HepG2 (cell line): ENCODE results near the gene PPP4R3A. TPM values are rescaled to one million over a fixed set of nuclear protein-coding genes. Genes with fewer than 3 reads are reported as not detected.

Experiments used
- CSRNP2 ChIP-seq: sonication (generic); formaldehyde crosslinking; conservative IDR thresholded peaks from 2 replicates; pipeline ENCODE4 v1.8.0; 2022; ENCODE audit warnings: low read depth, missing genetic modification reagents
- ESRRA ChIP-seq: sonication (generic); formaldehyde crosslinking; IDR thresholded peaks from 2 replicates; pipeline ENCODE4 v1.5.1; 2020; ENCODE audit warnings: mild to moderate bottlenecking, low read depth, missing genetic modification reagents
- FOXP4 ChIP-seq: sonication (generic); formaldehyde crosslinking; IDR thresholded peaks from 2 replicates; pipeline ENCODE4 v1.4.0; 2020; ENCODE audit warnings: missing genetic modification reagents
- GATA4 ChIP-seq: sonication (generic); IDR thresholded peaks from 2 replicates; pipeline ENCODE4 v1.6.1; 2016; ENCODE audit warnings: antibody characterized with exemption, low read depth, borderline replicate concordance
- RBAK ChIP-seq: sonication (generic); formaldehyde crosslinking; IDR thresholded peaks from 2 replicates; pipeline ENCODE4 v1.5.1; 2020; ENCODE audit warnings: mild to moderate bottlenecking, missing genetic modification reagents
- TAF15 ChIP-seq: fragments of 200-400 bp; formaldehyde crosslinking; IDR thresholded peaks from one replicate; pipeline ENCODE4 v1.6.1; 2018; ENCODE audit warnings: mild to moderate bottlenecking, low read depth, low read length; ENCODE audit not compliant: poor library complexity, severe bottlenecking
- TBL1XR1 ChIP-seq: fragments of 150-350 bp; IDR thresholded peaks from 2 replicates; pipeline ENCODE4 v1.6.1; 2014; ENCODE audit warnings: borderline replicate concordance, low read length; ENCODE audit not compliant: partially characterized antibody
- ZNF18 ChIP-seq: sonication (generic); formaldehyde crosslinking; IDR thresholded peaks from 2 replicates; pipeline ENCODE4 v1.8.0; 2022; ENCODE audit warnings: mild to moderate bottlenecking, missing genetic modification reagents; ENCODE audit not compliant: insufficient replicate concordance
- polyA plus RNA-seq, 8 experiments: library from polyadenylated mRNA; depleted of rRNA in 3 of 8; stranded (reverse) in 7 of 8; unstranded in 1 of 8; fragments of >200 nt; fragmentation: Illumina TruSeq in 4 of 8; extraction: Trizol in 4 of 8; gene quantifications; 2 replicates each; pipeline versions ENCODE4 v1.2.1 to v1.2.3, GENCODE V29; 2011 to 2016; ENCODE audit warnings: low read depth in 4 of 8, missing spikeins in 1 of 8, mixed read lengths in 1 of 8; ENCODE audit not compliant: insufficient read depth in 1 of 8
- total RNA-seq, 5 experiments: library from RNA; depleted of rRNA; stranded (reverse); fragments of >200 nt; fragmentation: Illumina TruSeq; extraction: Trizol; gene quantifications; 2 replicates each; pipeline ENCODE4 v1.2.3, GENCODE V29; 2016; ENCODE audit warnings: low read depth in 1 of 5
- TF ChIP-seq, protein P1 (sequence below): sonication (generic); formaldehyde crosslinking; IDR thresholded peaks from 2 replicates; pipeline ENCODE4 v1.8.1; 2022; ENCODE audit warnings: low read depth, mild to moderate bottlenecking, missing genetic modification reagents
- TF ChIP-seq, protein P2 (sequence below): sonication (generic); formaldehyde crosslinking; IDR thresholded peaks from 2 replicates; pipeline ENCODE4 v1.8.0; 2022; ENCODE audit warnings: missing genetic modification reagents, mild to moderate bottlenecking, moderate library complexity, borderline replicate concordance
- TF ChIP-seq, protein P3 (sequence below): sonication (generic); formaldehyde crosslinking; IDR thresholded peaks from 2 replicates; pipeline ENCODE4 v1.4.0; 2020; ENCODE audit warnings: mild to moderate bottlenecking, missing genetic modification reagents, borderline replicate concordance

Gene PPP4R3A
- total and polyA plus RNA-seq, 2 of the 13 experiments (the other 11 are each of a cell fraction or from before 2014, with no cell fraction given), result 22.5 to 57.4 TPM

- TF ChIP-seq, protein P1, sequence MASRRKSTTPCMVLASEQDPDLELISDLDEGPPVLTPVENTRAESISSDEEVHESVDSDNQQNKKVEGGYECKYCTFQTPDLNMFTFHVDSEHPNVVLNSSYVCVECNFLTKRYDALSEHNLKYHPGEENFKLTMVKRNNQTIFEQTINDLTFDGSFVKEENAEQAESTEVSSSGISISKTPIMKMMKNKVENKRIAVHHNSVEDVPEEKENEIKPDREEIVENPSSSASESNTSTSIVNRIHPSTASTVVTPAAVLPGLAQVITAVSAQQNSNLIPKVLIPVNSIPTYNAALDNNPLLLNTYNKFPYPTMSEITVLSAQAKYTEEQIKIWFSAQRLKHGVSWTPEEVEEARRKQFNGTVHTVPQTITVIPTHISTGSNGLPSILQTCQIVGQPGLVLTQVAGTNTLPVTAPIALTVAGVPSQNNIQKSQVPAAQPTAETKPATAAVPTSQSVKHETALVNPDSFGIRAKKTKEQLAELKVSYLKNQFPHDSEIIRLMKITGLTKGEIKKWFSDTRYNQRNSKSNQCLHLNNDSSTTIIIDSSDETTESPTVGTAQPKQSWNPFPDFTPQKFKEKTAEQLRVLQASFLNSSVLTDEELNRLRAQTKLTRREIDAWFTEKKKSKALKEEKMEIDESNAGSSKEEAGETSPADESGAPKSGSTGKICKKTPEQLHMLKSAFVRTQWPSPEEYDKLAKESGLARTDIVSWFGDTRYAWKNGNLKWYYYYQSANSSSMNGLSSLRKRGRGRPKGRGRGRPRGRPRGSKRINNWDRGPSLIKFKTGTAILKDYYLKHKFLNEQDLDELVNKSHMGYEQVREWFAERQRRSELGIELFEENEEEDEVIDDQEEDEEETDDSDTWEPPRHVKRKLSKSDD (CRISPR knock-in tag), result no peak
- TF ChIP-seq CSRNP2 (CRISPR knock-in tag) (no peak), GATA4 (no peak), ESRRA (CRISPR knock-in tag) (no peak), TBL1XR1 (no peak), TAF15 (no peak), ZNF18 (CRISPR knock-in tag) (no peak), RBAK (CRISPR knock-in tag) (no peak), FOXP4 (CRISPR knock-in tag) (no peak)
- TF ChIP-seq, protein P2, sequence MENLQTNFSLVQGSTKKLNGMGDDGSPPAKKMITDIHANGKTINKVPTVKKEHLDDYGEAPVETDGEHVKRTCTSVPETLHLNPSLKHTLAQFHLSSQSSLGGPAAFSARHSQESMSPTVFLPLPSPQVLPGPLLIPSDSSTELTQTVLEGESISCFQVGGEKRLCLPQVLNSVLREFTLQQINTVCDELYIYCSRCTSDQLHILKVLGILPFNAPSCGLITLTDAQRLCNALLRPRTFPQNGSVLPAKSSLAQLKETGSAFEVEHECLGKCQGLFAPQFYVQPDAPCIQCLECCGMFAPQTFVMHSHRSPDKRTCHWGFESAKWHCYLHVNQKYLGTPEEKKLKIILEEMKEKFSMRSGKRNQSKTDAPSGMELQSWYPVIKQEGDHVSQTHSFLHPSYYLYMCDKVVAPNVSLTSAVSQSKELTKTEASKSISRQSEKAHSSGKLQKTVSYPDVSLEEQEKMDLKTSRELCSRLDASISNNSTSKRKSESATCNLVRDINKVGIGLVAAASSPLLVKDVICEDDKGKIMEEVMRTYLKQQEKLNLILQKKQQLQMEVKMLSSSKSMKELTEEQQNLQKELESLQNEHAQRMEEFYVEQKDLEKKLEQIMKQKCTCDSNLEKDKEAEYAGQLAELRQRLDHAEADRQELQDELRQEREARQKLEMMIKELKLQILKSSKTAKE (CRISPR knock-in tag), result 0 out of 2 replicates have a peak, but pooled peaks have one; percentile 7
- TF ChIP-seq, protein P3, sequence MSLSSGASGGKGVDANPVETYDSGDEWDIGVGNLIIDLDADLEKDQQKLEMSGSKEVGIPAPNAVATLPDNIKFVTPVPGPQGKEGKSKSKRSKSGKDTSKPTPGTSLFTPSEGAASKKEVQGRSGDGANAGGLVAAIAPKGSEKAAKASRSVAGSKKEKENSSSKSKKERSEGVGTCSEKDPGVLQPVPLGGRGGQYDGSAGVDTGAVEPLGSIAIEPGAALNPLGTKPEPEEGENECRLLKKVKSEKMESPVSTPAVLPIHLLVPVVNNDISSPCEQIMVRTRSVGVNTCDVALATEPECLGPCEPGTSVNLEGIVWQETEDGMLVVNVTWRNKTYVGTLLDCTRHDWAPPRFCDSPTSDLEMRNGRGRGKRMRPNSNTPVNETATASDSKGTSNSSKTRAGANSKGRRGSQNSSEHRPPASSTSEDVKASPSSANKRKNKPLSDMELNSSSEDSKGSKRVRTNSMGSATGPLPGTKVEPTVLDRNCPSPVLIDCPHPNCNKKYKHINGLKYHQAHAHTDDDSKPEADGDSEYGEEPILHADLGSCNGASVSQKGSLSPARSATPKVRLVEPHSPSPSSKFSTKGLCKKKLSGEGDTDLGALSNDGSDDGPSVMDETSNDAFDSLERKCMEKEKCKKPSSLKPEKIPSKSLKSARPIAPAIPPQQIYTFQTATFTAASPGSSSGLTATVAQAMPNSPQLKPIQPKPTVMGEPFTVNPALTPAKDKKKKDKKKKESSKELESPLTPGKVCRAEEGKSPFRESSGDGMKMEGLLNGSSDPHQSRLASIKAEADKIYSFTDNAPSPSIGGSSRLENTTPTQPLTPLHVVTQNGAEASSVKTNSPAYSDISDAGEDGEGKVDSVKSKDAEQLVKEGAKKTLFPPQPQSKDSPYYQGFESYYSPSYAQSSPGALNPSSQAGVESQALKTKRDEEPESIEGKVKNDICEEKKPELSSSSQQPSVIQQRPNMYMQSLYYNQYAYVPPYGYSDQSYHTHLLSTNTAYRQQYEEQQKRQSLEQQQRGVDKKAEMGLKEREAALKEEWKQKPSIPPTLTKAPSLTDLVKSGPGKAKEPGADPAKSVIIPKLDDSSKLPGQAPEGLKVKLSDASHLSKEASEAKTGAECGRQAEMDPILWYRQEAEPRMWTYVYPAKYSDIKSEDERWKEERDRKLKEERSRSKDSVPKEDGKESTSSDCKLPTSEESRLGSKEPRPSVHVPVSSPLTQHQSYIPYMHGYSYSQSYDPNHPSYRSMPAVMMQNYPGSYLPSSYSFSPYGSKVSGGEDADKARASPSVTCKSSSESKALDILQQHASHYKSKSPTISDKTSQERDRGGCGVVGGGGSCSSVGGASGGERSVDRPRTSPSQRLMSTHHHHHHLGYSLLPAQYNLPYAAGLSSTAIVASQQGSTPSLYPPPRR (CRISPR knock-in tag), result no peak
These were observed 91.6 kb downstream of the PPP4R3A start (continued) for GRCh38 chr14:91418387-91419043.
